BE2C (cell line): ENCODE data around the gene SLC36A4.
A peak's percentile ranks its signal among the peaks of the same experiment; 100 is the strongest.

Experiments
- DNase-seq: peaks from one replicate; pipeline ENCODE4 v3.0.0-alpha.2; 2020
- H3K27me3 ChIP-seq: fragments of 250-450 bp; sonication (Bioruptor Pico); 2 replicates; pipeline ENCODE4 v1.5.1; 2020; ENCODE audit warnings: mild to moderate bottlenecking
- H3K36me3 ChIP-seq: fragments of 250-450 bp; sonication (Bioruptor Pico); 2 replicates; pipeline ENCODE4 v1.5.1; 2020; ENCODE audit warnings: mild to moderate bottlenecking
- H3K4me1 ChIP-seq: fragments of 250-450 bp; sonication (Bioruptor Pico); 2 replicates; pipeline ENCODE4 v1.5.1; 2020
- H3K4me3 ChIP-seq: 2 replicates; pipeline ENCODE4 v1.5.1; 2011; ENCODE audit warnings: low read depth, low read length
- H3K9me3 ChIP-seq: fragments of 250-450 bp; sonication (Bioruptor Pico); 2 replicates; pipeline ENCODE4 v1.5.1; 2020
- TF ChIP-seq, protein P1 (sequence below): IDR thresholded peaks from 2 replicates; pipeline ENCODE4 v1.5.1; 2012; ENCODE audit warnings: mild to moderate bottlenecking, low read depth, low read length

The SLC36A4 gene

DNA sequence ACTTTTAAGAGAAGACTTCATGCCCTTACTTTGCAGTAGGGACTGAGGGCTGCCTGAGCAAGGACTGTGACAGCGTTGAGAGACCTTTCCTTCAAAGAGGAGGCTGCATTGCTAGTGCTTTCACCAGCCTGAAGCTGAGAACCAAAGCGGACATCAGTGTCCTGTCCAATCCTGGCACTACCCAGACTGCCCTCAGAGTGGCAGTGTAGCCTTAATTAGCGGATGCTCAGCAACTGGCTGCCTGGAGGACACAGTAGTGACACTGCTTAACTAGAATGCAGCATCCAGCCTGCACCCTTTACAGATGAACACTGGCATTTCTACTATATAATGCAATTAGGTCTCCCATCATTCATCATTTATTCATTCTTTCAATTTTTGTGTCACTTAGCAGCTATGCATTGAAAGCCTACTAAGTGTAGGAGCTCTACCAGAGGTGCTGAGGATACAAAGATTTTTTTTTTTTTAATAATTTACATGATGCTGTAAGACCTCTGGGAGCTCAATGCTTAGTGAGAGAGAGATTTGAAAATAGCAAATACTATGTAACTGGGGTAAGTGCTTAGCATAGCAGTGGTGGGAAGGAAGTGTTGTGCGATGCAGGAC lies 36.9 kb upstream of the SLC36A4 start:
- TF ChIP-seq, protein P1, sequence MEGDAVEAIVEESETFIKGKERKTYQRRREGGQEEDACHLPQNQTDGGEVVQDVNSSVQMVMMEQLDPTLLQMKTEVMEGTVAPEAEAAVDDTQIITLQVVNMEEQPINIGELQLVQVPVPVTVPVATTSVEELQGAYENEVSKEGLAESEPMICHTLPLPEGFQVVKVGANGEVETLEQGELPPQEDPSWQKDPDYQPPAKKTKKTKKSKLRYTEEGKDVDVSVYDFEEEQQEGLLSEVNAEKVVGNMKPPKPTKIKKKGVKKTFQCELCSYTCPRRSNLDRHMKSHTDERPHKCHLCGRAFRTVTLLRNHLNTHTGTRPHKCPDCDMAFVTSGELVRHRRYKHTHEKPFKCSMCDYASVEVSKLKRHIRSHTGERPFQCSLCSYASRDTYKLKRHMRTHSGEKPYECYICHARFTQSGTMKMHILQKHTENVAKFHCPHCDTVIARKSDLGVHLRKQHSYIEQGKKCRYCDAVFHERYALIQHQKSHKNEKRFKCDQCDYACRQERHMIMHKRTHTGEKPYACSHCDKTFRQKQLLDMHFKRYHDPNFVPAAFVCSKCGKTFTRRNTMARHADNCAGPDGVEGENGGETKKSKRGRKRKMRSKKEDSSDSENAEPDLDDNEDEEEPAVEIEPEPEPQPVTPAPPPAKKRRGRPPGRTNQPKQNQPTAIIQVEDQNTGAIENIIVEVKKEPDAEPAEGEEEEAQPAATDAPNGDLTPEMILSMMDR, result peak; percentile 99
- no peaks in the 10 kb centered on the region for H3K9me3 ChIP-seq
- peaks cover 10% of the 10 kb centered on the region for H3K4me1 ChIP-seq
- H3K4me3 ChIP-seq, result no peak overlapping the region
- no peaks in the 10 kb centered on the region for H3K36me3 ChIP-seq
- DNase-seq, result peak; percentile 88
- H3K27me3 ChIP-seq, result no peaks in the 10 kb centered on the region

DNA sequence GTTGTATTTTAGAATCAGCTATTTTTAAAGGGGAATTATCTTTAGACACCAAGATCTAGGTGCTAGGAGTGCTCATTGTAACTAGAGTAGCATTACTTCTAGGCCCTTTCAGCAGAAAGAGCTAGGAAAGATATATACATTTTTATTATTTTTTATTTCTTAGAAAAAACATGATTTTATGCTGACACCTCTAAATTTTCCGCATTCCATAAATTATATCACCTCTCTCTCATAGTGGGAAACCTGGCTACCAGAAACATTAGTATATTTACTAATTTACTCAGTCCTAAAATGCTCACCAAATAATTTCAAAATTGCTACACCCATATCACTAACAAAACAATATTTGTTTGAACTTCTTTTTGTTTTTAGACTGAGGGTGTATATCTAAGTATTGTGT lies 32.1 kb upstream of the SLC36A4 start:
- Histone ChIP-seq H3K9me3 (no peaks in the 10 kb centered on the region), H3K27me3 (no peaks in the 10 kb centered on the region), H3K4me3 (no peak overlapping the region), H3K4me1 (no peaks in the 10 kb centered on the region), H3K36me3 (no peaks in the 10 kb centered on the region)
- TF ChIP-seq, protein P1, result no peak
- no peak for DNase-seq

DNA sequence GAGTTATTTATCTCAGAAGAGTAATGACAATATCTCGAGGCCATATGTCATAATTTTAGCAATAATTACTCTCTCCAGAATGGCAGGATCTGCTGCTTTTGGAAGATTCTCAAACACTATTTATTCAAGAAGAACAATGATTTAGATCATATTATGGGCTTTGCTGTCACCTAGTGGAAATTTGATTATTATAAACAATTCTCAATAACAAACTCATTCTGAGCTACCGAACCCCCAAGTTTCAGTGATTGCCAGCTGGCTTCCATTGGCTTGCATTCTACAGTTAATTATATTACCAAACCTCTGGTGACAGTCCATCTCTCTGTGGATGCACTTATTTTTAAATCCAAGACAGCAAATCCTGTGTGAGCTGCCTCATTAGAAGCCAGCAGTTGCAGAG lies 27.9 kb upstream of the SLC36A4 start:
- TF ChIP-seq, protein P1, result peak; percentile 40
- H3K4me3 ChIP-seq, result no peak overlapping the region
- no peaks in the 10 kb centered on the region for H3K4me1 ChIP-seq
- H3K9me3 ChIP-seq, result no peaks in the 10 kb centered on the region
- DNase-seq, result no peak
- H3K27me3 ChIP-seq, result no peaks in the 10 kb centered on the region
- H3K36me3 ChIP-seq, result no peaks in the 10 kb centered on the region

DNA sequence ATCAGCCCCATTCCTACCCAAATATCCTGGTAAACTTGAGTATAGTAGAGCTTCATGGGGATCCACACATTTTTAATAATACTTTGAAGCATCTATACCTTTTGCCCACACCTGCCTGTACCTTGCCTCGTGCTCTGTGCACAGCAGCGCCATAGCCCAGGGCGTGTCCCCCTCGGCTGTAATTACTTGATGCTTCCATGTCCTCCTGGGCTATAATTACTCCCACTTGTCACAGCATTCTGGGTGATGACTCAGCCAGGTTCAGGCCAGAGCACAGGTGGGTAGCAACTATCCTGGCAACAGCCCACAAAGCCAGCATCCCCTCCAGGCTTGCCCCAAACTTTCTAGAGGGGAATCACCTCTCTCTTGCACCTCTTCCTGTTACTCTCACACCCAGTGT lies 23.7 kb upstream of the SLC36A4 start:
- Histone ChIP-seq H3K4me1 (peaks cover 10% of the 10 kb centered on the region), H3K27me3 (no peaks in the 10 kb centered on the region), H3K9me3 (peaks cover 4% of the 10 kb centered on the region; the same call in 1 of the 2 replicates), H3K36me3 (no peaks in the 10 kb centered on the region), H3K4me3 (no peak overlapping the region)
- TF ChIP-seq, protein P1, result no peak
- no peak for DNase-seq

DNA sequence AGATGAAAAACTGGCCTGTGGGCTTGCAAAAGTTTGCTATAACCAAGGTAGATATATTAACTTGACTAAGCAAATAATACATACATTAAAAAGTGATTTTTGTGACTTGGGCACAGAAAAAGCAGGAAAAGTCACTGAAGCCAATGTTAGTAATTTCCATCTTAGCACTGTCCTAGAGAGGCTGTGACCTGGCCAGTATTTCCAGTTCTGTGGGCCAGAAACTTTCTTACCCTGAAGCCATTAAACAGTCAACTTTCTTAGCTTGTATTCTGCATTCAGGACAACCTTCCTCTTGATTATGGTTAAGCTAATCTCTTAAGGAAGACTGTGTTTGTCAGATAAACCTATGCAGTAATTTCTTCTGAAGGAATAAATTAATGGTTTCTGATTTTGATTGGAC lies 22.3 kb upstream of the SLC36A4 start:
- Histone ChIP-seq H3K9me3 (peaks cover 4% of the 10 kb centered on the region; the same call in 1 of the 2 replicates), H3K27me3 (no peaks in the 10 kb centered on the region), H3K4me1 (peaks cover 12% of the 10 kb centered on the region), H3K36me3 (no peaks in the 10 kb centered on the region), H3K4me3 (no peak overlapping the region)
- DNase-seq, result no peak
- TF ChIP-seq, protein P1, result no peak

DNA sequence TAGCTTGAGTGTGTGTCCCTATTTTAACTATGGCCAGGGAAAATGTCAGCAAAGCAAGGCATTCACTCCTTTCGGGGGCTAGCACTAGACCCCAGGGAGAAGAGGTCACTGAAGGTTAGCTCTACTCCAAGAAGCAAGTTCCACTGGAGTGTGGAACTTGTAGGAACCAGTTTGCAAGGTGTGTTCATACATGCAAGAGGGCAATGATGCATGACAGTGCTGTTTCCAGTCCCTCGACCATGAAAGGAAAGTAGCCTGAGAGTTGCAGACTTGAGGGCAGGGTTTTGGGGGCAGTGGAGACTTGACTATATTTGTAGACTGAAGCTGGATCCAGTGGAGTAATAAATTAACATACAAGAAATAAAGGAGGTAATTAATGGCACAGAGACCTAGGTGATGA lies 21.6 kb upstream of the SLC36A4 start:
- Histone ChIP-seq H3K36me3 (no peaks in the 10 kb centered on the region), H3K9me3 (peaks cover 4% of the 10 kb centered on the region; the same call in 1 of the 2 replicates), H3K27me3 (no peaks in the 10 kb centered on the region), H3K4me3 (no peak overlapping the region), H3K4me1 (peaks cover 12% of the 10 kb centered on the region)
- TF ChIP-seq, protein P1, result no peak
- DNase-seq, result no peak
